Adipose tissue (tissue), 3 donors: ENCODE results near the gene RALB. TPM values are rescaled to one million over a fixed set of nuclear protein-coding genes. Genes with fewer than 3 reads are reported as not detected.

Source experiments
- H3K27ac ChIP-seq: one replicate; pipeline ENCODE4 v1.5.1; 2013; ENCODE audit warnings: low read depth, low read length
- WGBS, 3 donors: extraction: QIAGEN DNeasy Blood & Tissue Kit; methylation state at CpG; one replicate each; pipeline ENCODE4 v1.1.7; 2013; 5-methylcytosine and 5-hydroxymethylcytosine counted together
- polyA plus RNA-seq, 3 donors: library from polyadenylated mRNA; stranded (reverse); fragments of 200-250 nt; gene quantifications; one replicate each; pipeline ENCODE4 v1.2.3, GENCODE V29; 2013
- donor health status: healthy with polysubstance abuse.
- donor health status: Bipolar disorder and iron deficiency.
- donor health status: healthy.

RALB gene
- polyA plus RNA-seq, 3 donors = 19.9 to 96.2 (median 54.0) TPM

GRCh38 chr2:120277505-120278205 is 25.0 kb downstream of the RALB start:
- 87 to 98% (median 97%) methylated on average over 19 of the region's 19 CpGs for WGBS, 3 donors
- no peak overlapping the region for H3K27ac ChIP-seq

GRCh38 chr2:120278901-120279300 is 26.2 kb downstream of the RALB start:
- no peak overlapping the region for H3K27ac ChIP-seq
- 81 to 90% (median 87%) methylated on average over 10 of the region's 10 CpGs for WGBS, 3 donors

GRCh38 chr2:120279708-120280107 is 27.1 kb downstream of the RALB start:
- H3K27ac ChIP-seq = no peak overlapping the region
- WGBS, 3 donors = 86 to 97% (median 88%) methylated on average over 14 of the region's 14 CpGs

GRCh38 chr2:120283649-120284048 is 31.0 kb downstream of the RALB start:
- WGBS, 3 donors = 70 to 79% (median 76%) methylated on average over 4 of the region's 4 CpGs
- no peak overlapping the region for H3K27ac ChIP-seq

- no peak overlapping the region for H3K27ac ChIP-seq
- WGBS, 3 donors = 89 to 94% (median 93%) methylated on average over 6 of the region's 6 CpGs
Observed at GRCh38 chr2:120285056-120285455, 32.4 kb downstream of the RALB start.

- 60 to 81% (median 66%) methylated on average over 8 of the region's 8 CpGs for WGBS, 3 donors
- H3K27ac ChIP-seq = no peak overlapping the region
Observed at GRCh38 chr2:120287183-120288015, 34.7 kb downstream of the RALB start.

GRCh38 chr2:120288016-120288373 is 35.3 kb downstream of the RALB start:
- 97 to 98% (median 97%) methylated on average over 1 of the region's 1 CpG for WGBS, 3 donors
- H3K27ac ChIP-seq = no peak overlapping the region

GRCh38 chr2:120289221-120289906 is 36.7 kb downstream of the RALB start:
- no peak overlapping the region for H3K27ac ChIP-seq
- WGBS, 3 donors = 92 to 95% (median 94%) methylated on average over 14 of the region's 14 CpGs

GRCh38 chr2:120290737-120291136 is 38.1 kb downstream of the RALB start:
- no peak overlapping the region for H3K27ac ChIP-seq
- 62 to 77% (median 68%) methylated on average over 2 of the region's 2 CpGs for WGBS, 3 donors

GRCh38 chr2:120291401-120292311 is 39.0 kb downstream of the RALB start:
- WGBS, 3 donors = 72 to 78% (median 74%) methylated on average over 4 of the region's 4 CpGs
- H3K27ac ChIP-seq = no peak overlapping the region

- no peak overlapping the region for H3K27ac ChIP-seq
- WGBS, 3 donors = 69 to 80% (median 73%) methylated on average over 5 of the region's 5 CpGs
Observed at GRCh38 chr2:120293096-120294007, 40.7 kb downstream of the RALB start.

- 84 to 87% (median 86%) methylated on average over 3 of the region's 3 CpGs for WGBS, 3 donors
- no peak overlapping the region for H3K27ac ChIP-seq
Observed at GRCh38 chr2:120294008-120294340, 41.3 kb downstream of the RALB start.

GRCh38 chr2:120298173-120298835 is 45.7 kb downstream of the RALB start:
- 86 to 90% (median 87%) methylated on average over 7 of the region's 7 CpGs for WGBS, 3 donors
- H3K27ac ChIP-seq = no peak overlapping the region

GRCh38 chr2:120299004-120299403 is 46.4 kb downstream of the RALB start:
- 94 to 98% (median 96%) methylated on average over 9 of the region's 9 CpGs for WGBS, 3 donors

GRCh38 chr2:120299561-120299960 is 46.9 kb downstream of the RALB start:
- no peak overlapping the region for H3K27ac ChIP-seq
- WGBS, 3 donors = 92 to 97% (median 97%) methylated on average over 6 of the region's 6 CpGs

More at GRCh38 chr2:120299004-120299403, 46.4 kb downstream of the RALB start:
- no peak overlapping the region for H3K27ac ChIP-seq

GRCh38 chr2:120300385-120300784 is 47.7 kb downstream of the RALB start:
- no peak overlapping the region for H3K27ac ChIP-seq
- 86 to 87% (median 87%) methylated on average over 10 of the region's 10 CpGs for WGBS, 3 donors

GRCh38 chr2:120301284-120301683 is 48.6 kb downstream of the RALB start:
- 84 to 93% (median 90%) methylated on average over 5 of the region's 5 CpGs for WGBS, 3 donors
- no peak overlapping the region for H3K27ac ChIP-seq
